ENCODE data around the gene ZCCHC24. TPM values are rescaled to one million over a fixed set of nuclear protein-coding genes. Genes with fewer than 3 reads are reported as not detected.

Gene ZCCHC24
- total and polyA plus RNA-seq, 2 donors from 2014 or later, result 8.4 to 21.3 TPM

DNA sequence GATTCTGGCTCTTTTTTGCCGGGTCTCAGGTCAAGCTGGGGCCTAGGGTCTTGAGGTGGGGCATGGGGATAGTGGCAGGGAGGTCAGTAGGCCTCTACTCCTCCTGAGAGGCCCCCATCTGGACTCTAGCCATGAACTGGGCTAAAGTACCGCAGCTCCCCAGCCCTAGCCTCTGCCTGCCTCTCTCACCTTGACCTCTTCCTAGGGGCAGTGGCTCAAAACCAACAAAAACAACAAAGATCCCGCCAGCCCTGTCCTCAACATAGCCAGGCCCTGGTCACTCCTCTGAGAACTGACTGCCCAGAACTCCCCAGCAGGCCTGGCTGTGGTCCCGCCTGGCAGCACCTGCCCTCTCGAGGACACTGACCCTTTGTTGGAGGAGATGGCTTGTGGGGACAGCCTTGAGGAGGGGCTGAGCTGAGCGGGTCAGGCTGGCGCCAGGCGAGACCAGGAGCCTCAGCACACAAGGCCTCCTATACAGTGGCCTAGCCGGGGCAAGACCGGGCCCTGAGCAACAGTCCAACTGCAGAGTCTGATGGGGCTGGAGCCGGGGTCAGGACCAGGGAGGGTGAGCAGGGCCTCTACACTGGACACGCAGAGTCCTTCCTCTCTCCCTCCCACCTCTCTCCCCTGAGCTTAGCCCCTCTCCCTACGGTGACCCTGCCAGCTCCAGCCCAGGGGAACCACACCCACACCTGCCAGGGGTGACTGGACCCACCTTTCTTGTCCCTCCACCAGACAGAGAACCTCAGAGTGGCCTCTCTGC is 109.8 kb downstream of the ZCCHC24 start:
- FAIRE-seq, result no peak
- Histone ChIP-seq H3K27ac (ENCODE audit: low read depth in 2 of 2, low read length in 2 of 2) (no peak overlapping the region), H3K9me3 (ENCODE audit: control insufficient read depth in 2 of 3, insufficient read depth in 1 of 3, low read length in 3 of 3) (peaks cover 0 to 2% (median 0%) of the 10 kb centered on the region in 3 donors), H3K9ac (ENCODE audit: low read length in 3 of 3) (no peak overlapping the region), H3K27me3 (ENCODE audit: control insufficient read depth, insufficient read depth, low read length) (no peaks in the 10 kb centered on the region), H3K4me3 (ENCODE audit: low read length in 3 of 3) (no peak overlapping the region), H3K4me1 (ENCODE audit: control insufficient read depth in 2 of 3, insufficient read depth in 2 of 3, low read depth in 1 of 3, low read length in 3 of 3) (no peaks in the 10 kb centered on the region), H3K36me3 (ENCODE audit: control insufficient read depth in 2 of 3, insufficient read depth in 3 of 3, low read length in 3 of 3) (no peaks in the 10 kb centered on the region)
- intact Hi-C loops (cut with DNase I), result no loop called here
- TF ChIP-seq, protein P1, sequence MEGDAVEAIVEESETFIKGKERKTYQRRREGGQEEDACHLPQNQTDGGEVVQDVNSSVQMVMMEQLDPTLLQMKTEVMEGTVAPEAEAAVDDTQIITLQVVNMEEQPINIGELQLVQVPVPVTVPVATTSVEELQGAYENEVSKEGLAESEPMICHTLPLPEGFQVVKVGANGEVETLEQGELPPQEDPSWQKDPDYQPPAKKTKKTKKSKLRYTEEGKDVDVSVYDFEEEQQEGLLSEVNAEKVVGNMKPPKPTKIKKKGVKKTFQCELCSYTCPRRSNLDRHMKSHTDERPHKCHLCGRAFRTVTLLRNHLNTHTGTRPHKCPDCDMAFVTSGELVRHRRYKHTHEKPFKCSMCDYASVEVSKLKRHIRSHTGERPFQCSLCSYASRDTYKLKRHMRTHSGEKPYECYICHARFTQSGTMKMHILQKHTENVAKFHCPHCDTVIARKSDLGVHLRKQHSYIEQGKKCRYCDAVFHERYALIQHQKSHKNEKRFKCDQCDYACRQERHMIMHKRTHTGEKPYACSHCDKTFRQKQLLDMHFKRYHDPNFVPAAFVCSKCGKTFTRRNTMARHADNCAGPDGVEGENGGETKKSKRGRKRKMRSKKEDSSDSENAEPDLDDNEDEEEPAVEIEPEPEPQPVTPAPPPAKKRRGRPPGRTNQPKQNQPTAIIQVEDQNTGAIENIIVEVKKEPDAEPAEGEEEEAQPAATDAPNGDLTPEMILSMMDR (IDR thresholded peaks at IDR 0.05; ENCODE audit: borderline replicate concordance, extremely low read depth, insufficient read depth), result no peak
- no peak for DNase-seq

DNA sequence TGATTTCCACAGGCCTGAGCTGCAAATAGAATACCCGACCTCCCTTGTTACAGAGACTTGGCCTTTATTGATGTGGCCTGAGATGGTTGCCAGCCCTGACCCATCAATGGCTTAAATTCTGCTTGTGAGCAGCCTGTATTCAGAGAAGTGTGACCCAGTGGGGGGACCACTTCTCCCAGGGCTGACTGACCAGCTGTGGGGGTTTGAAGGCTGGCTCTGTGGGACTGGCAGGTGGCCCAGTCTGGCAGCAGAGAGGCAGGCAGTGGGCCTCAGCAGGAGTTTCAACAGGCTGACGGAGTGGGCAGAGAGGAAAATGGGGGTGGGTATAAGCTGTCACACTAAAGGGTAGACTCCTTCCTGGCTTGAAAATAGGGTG is 110.3 kb downstream of the ZCCHC24 start:
- Histone ChIP-seq H3K9ac (ENCODE audit: low read length in 3 of 3) (no peak overlapping the region), H3K27ac (ENCODE audit: low read depth in 2 of 2, low read length in 2 of 2) (no peak overlapping the region), H3K4me3 (ENCODE audit: low read length in 3 of 3) (no peak overlapping the region), H3K4me1 (ENCODE audit: control insufficient read depth in 2 of 3, insufficient read depth in 2 of 3, low read depth in 1 of 3, low read length in 3 of 3) (no peaks in the 10 kb centered on the region), H3K27me3 (ENCODE audit: control insufficient read depth, insufficient read depth, low read length) (no peaks in the 10 kb centered on the region), H3K9me3 (ENCODE audit: control insufficient read depth in 2 of 3, insufficient read depth in 1 of 3, low read length in 3 of 3) (peaks cover 0 to 2% (median 0%) of the 10 kb centered on the region in 3 donors), H3K36me3 (ENCODE audit: control insufficient read depth in 2 of 3, insufficient read depth in 3 of 3, low read length in 3 of 3) (no peaks in the 10 kb centered on the region)
- intact Hi-C loops (cut with DNase I), result no loop called here
- TF ChIP-seq, protein P1 (IDR thresholded peaks at IDR 0.05; ENCODE audit: borderline replicate concordance, extremely low read depth, insufficient read depth), result no peak
- FAIRE-seq, result no peak
- no peak for DNase-seq

DNA sequence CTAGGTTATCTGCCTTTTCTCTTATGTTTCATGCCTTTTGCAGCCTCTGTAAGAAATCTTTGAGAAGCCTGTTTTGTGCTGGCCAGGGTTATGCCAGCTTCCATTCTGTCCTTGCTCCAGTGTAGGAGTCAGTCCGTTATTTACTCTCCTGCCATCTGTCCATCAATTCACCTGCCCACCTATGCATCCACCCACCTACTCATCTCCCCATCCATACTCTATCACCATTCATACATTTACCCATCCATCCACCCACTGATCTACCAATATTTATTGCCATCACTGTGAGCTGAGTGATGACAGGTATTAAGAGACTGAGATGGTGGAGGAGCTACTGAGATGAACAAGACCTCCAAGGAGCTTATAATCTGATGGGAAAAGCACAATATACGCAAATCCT is 110.9 kb downstream of the ZCCHC24 start:
- H3K4me3 ChIP-seq (ENCODE audit: low read length in 3 of 3), result no peak overlapping the region
- no peaks in the 10 kb centered on the region for H3K36me3 ChIP-seq (ENCODE audit: control insufficient read depth in 2 of 3, insufficient read depth in 3 of 3, low read length in 3 of 3)
- no peaks in the 10 kb centered on the region for H3K4me1 ChIP-seq (ENCODE audit: control insufficient read depth in 2 of 3, insufficient read depth in 2 of 3, low read depth in 1 of 3, low read length in 3 of 3)
- peaks cover 0 to 2% (median 0%) of the 10 kb centered on the region in 3 donors for H3K9me3 ChIP-seq (ENCODE audit: control insufficient read depth in 2 of 3, insufficient read depth in 1 of 3, low read length in 3 of 3)
- no peaks in the 10 kb centered on the region for H3K27me3 ChIP-seq (ENCODE audit: control insufficient read depth, insufficient read depth, low read length)
- H3K27ac ChIP-seq (ENCODE audit: low read depth in 2 of 2, low read length in 2 of 2), result no peak overlapping the region
- TF ChIP-seq, protein P1 (IDR thresholded peaks at IDR 0.05; ENCODE audit: borderline replicate concordance, extremely low read depth, insufficient read depth), result no peak
- DNase-seq, result no peak
- FAIRE-seq, result no peak
- H3K9ac ChIP-seq (ENCODE audit: low read length in 3 of 3), result no peak overlapping the region
- intact Hi-C loops (cut with DNase I), result no loop called here

Measured in kidney (tissue), 14 donors.